Fibroblast of villous mesenchyme (primary cell): ENCODE data around the gene LEUTX. TPM values are rescaled to one million over a fixed set of nuclear protein-coding genes. Genes with fewer than 3 reads are reported as not detected.

ENCODE experiments used
- DNase-seq: peaks from one replicate; pipeline ENCODE4 v3.0.0-alpha.2; 2010; ENCODE audit warnings: low read depth
- H3K4me3 ChIP-seq: 2 replicates; pipeline ENCODE4 v1.5.1; 2011; ENCODE audit warnings: low read depth, mild to moderate bottlenecking, low read length
- total RNA-seq: library from RNA; depleted of rRNA; stranded (reverse); fragments of >200 nt; gene quantifications from 2 replicates; pipeline ENCODE4 v1.2.3, GENCODE V29; 2012
- TF ChIP-seq, protein P1 (sequence below): IDR thresholded peaks from 2 replicates; pipeline ENCODE4 v1.5.1; 2012; ENCODE audit warnings: low read depth, mild to moderate bottlenecking, low read length; ENCODE audit not compliant: insufficient read depth

Gene LEUTX
- total RNA-seq, 1 donor, result not detected

DNA sequence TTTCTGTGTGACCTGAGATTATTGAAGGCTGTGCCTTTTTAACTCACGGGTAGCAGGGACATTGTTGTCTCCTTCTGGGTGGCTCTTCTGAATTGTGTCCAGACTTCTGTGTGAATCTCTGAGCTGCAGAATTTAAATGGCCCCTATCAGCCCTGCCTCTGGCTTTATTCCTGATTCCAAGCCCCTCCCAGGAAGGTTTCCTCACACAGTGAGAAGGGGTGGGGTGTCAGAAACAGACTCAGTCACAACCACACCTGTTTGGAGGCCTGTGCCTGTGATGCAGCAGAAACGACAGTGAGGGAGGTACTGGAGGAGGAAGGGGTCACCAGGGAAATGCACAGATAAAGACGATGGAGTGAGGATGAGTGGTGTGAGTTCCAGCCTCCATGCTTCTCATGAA, 40.8 kb upstream of the LEUTX start, which contains the start of gene CLC:
Gene CLC (minus strand): TSS at position 139 of the 400 bp plus-strand sequence. CDS start 77 bp downstream, at position 62.
- DNase-seq, result no peak
- no peak within 1 kb of the TSS for H3K4me3 ChIP-seq
- TF ChIP-seq, protein P1, sequence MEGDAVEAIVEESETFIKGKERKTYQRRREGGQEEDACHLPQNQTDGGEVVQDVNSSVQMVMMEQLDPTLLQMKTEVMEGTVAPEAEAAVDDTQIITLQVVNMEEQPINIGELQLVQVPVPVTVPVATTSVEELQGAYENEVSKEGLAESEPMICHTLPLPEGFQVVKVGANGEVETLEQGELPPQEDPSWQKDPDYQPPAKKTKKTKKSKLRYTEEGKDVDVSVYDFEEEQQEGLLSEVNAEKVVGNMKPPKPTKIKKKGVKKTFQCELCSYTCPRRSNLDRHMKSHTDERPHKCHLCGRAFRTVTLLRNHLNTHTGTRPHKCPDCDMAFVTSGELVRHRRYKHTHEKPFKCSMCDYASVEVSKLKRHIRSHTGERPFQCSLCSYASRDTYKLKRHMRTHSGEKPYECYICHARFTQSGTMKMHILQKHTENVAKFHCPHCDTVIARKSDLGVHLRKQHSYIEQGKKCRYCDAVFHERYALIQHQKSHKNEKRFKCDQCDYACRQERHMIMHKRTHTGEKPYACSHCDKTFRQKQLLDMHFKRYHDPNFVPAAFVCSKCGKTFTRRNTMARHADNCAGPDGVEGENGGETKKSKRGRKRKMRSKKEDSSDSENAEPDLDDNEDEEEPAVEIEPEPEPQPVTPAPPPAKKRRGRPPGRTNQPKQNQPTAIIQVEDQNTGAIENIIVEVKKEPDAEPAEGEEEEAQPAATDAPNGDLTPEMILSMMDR, result no peak

DNA sequence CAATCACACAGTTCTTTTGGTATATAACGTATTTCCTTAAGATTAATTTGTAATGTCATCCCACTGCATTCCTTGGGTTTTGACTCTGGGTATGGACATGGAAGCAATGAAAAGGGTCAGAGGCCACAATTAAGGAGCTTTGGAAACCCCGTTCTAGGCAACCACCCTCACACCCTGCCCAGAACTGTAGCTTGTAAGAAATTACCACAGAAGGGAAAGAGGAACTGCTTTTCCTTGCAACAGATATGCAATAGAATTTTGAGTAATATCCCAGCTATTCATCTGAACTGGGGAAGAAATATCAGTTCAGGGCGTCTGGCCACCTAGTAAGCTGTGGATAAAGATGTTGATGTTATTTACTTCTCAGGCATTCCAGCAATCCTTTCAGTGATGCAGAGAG, 39.8 kb upstream of the LEUTX start:
- TF ChIP-seq, protein P1, result no peak
- DNase-seq, result no peak
- H3K4me3 ChIP-seq, result no peak overlapping the region

DNA sequence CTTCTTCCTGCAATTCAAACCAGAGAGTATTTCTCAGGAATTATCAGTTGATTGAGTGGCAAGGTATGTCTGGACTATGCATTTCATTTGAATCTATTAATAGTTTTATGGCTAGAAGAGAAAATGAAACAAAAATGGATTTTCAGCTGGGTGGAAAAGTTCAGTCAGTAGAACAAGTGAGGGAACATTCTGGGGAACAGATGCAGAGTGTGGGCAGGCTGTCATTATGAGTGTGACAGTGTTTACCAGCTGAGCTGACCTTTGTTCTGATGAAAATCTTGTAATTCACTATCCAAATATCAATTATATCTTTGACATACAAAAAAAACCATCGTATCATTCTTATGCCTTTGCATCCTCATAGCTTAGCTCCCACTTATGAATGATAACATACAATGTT, 38.3 kb upstream of the LEUTX start:
- no peak overlapping the region for H3K4me3 ChIP-seq
- TF ChIP-seq, protein P1, result no peak
- no peak for DNase-seq

DNA sequence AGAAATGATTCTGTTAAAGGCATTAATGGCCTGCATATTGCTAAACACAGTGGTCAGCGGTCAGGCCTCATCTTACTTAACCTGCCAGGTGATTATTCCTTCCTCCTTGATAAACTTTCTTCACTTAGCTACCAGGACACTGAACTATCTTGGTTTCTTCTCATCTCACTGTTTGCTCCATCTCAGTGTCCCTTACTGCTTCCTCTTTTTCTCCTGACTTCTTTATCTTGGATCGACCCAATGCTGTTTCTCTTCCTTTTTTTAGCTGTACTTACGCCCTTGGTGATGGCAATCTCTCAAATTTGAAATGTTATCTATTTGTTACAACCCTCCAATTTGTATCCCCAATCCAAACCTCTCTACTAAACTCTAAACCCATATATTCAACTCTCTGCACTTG, 33.0 kb upstream of the LEUTX start:
- no peak for DNase-seq
- no peak overlapping the region for H3K4me3 ChIP-seq
- TF ChIP-seq, protein P1, result no peak

DNA sequence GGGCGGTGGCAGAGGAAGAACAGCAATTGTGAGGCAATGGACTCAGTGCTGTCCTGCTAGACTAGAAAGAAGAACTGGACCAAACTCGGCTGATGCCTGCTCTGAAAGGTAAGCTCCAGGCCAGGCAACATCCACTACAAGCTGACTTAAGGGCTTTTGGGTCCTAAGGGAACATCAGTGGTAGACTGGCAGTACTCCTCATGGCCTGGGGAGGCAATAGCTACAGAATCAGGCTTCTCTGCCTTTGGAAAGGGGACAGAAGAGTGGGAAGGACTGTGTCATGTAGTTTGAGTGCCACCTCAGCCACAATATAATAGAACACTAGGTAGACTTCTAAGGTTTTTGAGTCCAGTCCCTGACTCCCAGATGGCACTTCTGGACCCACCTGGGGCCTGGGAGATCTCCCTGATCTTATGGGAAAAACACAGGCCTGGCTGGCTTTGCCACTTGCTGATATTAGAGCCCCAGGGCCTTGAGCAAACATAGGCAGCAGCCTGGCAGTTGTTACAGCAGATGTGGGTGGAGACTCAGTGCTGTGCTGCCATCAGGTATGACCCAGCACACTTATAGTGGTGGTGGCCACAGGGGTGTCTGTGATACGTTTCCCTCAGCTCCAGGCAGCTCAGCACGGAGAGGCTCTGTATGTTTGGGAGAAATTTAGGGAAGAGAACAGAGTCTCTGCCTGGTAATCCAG, 31.7 kb upstream of the LEUTX start:
- no peak for DNase-seq
- TF ChIP-seq, protein P1, result no peak
- H3K4me3 ChIP-seq, result no peak overlapping the region

DNA sequence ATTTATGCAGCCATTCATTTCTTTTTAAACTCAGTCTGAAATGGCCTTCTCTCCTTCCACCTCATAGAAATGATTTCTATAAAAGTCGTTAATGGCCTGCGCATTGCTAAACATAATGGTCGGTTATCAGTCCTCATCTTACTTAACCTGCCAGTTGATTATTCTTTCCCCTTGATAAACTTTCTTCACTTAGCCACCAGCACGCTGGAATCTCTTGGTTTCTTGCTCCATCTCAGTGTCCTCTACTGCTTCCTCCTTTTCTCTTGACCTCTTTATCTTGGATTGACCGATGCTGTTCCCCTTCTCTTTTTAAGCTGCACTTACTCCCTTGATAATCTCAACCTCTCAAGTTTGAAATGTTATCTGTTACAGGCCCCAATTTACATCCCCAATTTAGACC, 28.7 kb upstream of the LEUTX start:
- TF ChIP-seq, protein P1, result no peak
- DNase-seq, result no peak
- H3K4me3 ChIP-seq, result no peak overlapping the region

DNA sequence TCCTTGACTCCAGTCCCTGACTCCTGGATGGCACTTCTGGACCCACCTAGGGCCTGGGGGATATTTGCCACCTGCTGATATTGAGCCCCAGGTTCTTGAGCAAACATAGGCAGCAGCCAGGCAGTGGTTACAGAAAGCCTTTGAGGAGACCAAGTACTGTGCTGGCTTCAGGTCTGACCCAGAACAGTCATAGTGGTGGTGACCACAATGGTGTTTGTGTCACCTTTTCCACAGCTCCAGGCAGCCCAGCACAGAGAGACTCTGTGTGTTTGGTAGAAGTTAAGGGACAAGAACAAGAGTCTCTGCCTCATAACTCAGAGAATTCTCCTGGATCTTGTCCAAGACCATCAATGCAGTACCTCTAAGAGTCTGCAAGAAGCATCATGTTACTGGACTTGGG, 26.3 kb upstream of the LEUTX start:
- TF ChIP-seq, protein P1, result no peak
- H3K4me3 ChIP-seq, result no peak overlapping the region
- no peak for DNase-seq
